ENCODE measurements around the gene GFOD1. TPM values are rescaled to one million over a fixed set of nuclear protein-coding genes. Genes with fewer than 3 reads are reported as not detected.

GFOD1 gene
- total RNA-seq, 1 donor from 2014 or later = 20.2 TPM

- peaks cover 23% of the 10 kb centered on the region for H3K4me1 ChIP-seq
- ATAC-seq = no peak
- DNase-seq = no peak
- no peak for TF ChIP-seq CTCF (IDR thresholded peaks at IDR 0.05)
- H3K4me3 ChIP-seq = no peak overlapping the region
- no peaks in the 10 kb centered on the region for H3K36me3 ChIP-seq
- intact Hi-C loops (cut with DNase I) = no loop called here
- no peaks in the 10 kb centered on the region for H3K27me3 ChIP-seq (ENCODE audit: low read depth)
- H3K27ac ChIP-seq = no peak overlapping the region
- H3K9me3 ChIP-seq = no peaks in the 10 kb centered on the region
Measured at GRCh38 chr6:13372076-13372475, 115.3 kb downstream of the GFOD1 start.

- Histone ChIP-seq H3K27me3 (ENCODE audit: low read depth) (no peaks in the 10 kb centered on the region), H3K36me3 (no peaks in the 10 kb centered on the region), H3K27ac (no peak overlapping the region), H3K4me3 (no peak overlapping the region), H3K4me1 (peaks cover 23% of the 10 kb centered on the region), H3K9me3 (no peaks in the 10 kb centered on the region)
- DNase-seq (no peak), ATAC-seq (no peak)
- no peak for TF ChIP-seq CTCF (IDR thresholded peaks at IDR 0.05)
- intact Hi-C loops (cut with DNase I) = no loop called here
Measured at GRCh38 chr6:13371421-13372072, 115.9 kb downstream of the GFOD1 start.

- ATAC-seq = no peak
- no peak overlapping the region for H3K27ac ChIP-seq
- intact Hi-C loops (cut with DNase I) = no loop called here
Measured at GRCh38 chr6:13370623-13371022, 116.8 kb downstream of the GFOD1 start.

GRCh38 chr6:13369591-13369990 lies 117.8 kb downstream of the GFOD1 start:
- H3K9me3 ChIP-seq = no peaks in the 10 kb centered on the region
- H3K36me3 ChIP-seq = peaks cover 13% of the 10 kb centered on the region
- H3K4me1 ChIP-seq = peaks cover 23% of the 10 kb centered on the region
- no peak overlapping the region for H3K4me3 ChIP-seq
- H3K27ac ChIP-seq = no peak overlapping the region
- intact Hi-C loops (cut with DNase I) = no loop called here
- DNase-seq (no peak), ATAC-seq (no peak)
- no peaks in the 10 kb centered on the region for H3K27me3 ChIP-seq (ENCODE audit: low read depth)
- TF ChIP-seq CTCF (IDR thresholded peaks at IDR 0.05) = no peak

More at GRCh38 chr6:13370623-13371022, 116.8 kb downstream of the GFOD1 start:
- Histone ChIP-seq H3K9me3 (no peaks in the 10 kb centered on the region), H3K27me3 (ENCODE audit: low read depth) (no peaks in the 10 kb centered on the region), H3K4me3 (no peak overlapping the region), H3K4me1 (peaks cover 23% of the 10 kb centered on the region), H3K36me3 (peaks cover 2% of the 10 kb centered on the region)
- DNase-seq = no peak
- TF ChIP-seq CTCF (IDR thresholded peaks at IDR 0.05) = no peak

- H3K4me1 ChIP-seq = peaks cover 23% of the 10 kb centered on the region
- DNase-seq = no peak
- intact Hi-C loops (cut with DNase I) = no loop called here
- no peaks in the 10 kb centered on the region for H3K9me3 ChIP-seq
- no peak for TF ChIP-seq CTCF (IDR thresholded peaks at IDR 0.05)
- no peak overlapping the region for H3K4me3 ChIP-seq
- H3K27me3 ChIP-seq (ENCODE audit: low read depth) = no peaks in the 10 kb centered on the region
- ATAC-seq = no peak
- peaks cover 18% of the 10 kb centered on the region for H3K36me3 ChIP-seq
- no peak overlapping the region for H3K27ac ChIP-seq
Measured at GRCh38 chr6:13368731-13369115, 118.7 kb downstream of the GFOD1 start.

Data from lower lobe of right lung (tissue), 2 donors.